Activated CD4-positive, CD25-positive, alpha-beta regulatory T cell treated with anti-CD3 and anti-CD28 coated beads, Interleukin-2, amount 50 U/mL, for 16 hours (primary cell): ENCODE data around the gene LRP2BP.

Source experiments
- DNase-seq: peaks from one replicate; pipeline ENCODE4 v3.0.0-alpha.2; 2020; ENCODE audit warnings: low read depth, low spot score

Gene LRP2BP

DNA sequence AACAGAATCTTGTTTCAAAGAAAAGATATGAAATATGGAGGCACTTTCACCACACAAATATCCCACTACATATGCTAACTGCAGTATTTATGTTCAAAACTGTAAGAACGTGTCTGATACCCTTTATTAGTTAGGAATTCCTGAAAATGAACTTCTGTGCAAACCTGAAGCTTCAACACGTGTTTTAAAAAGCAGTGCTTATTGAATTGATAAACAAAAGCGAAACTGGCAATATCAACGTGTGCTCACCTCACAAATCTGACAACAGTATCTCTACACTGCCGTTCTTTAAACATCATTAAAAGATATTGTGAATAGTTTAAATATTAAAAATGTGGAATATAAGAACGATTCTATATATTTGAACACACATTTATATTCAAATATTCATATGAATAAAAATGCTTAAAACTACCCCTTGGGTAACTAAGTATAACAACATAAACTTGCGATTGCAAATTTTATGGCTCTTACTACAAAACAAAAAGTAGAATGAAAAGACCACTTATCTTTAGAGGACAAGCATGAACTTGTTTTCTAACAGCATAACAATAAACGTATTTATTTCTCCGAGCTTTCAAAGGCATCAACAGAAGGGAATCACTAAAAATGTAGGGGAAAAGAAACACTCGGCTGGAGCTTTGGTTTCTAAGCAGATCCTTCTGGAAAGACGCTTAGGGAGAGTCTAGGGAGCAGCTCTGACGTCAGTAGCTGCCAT is at the start of gene LRP2BP:
Gene LRP2BP (minus strand): TSS at position 687 of the 718 bp plus-strand sequence. CDS start 17,738 bp downstream, outside the sequence.
- DNase-seq: no peak

DNA sequence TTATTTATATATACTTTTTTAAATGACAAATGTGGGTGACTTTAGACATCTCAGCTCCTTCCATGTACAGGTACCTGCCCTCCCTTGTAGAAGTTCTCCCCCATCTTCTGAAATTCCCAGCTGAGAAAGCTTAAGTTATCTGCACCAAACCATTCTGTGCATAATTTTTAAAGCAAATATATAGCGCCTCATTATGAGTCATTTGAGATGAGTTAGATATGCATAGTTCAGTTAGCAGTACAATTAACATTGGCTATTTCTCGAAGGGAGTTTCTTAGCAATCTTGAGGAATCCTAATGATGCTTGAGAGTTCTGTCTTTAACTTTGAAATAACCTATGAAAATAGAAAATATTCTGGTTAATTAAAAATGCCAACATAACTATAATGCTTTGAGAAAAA is 49.5 kb upstream of the LRP2BP start:
- DNase-seq: no peak

DNA sequence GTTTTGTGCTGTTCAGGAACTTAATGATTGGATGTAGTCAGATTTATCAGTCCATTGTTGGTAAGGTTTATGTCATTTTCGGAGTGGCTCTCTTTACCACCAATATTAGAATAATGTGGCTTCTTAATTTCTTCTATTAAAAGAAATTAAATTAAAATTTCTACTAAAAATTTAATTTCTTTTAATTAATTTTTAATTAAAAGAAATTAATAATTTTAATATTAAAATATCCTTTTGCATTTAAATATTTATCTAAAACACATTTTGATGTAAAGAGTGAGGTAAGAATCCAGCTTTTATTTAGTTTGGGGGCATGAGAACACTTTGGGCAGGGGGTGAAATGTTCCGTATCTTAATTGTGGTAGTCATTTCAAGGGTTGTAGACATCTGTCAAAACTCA is 45.8 kb upstream of the LRP2BP start:
- no peak for DNase-seq

DNA sequence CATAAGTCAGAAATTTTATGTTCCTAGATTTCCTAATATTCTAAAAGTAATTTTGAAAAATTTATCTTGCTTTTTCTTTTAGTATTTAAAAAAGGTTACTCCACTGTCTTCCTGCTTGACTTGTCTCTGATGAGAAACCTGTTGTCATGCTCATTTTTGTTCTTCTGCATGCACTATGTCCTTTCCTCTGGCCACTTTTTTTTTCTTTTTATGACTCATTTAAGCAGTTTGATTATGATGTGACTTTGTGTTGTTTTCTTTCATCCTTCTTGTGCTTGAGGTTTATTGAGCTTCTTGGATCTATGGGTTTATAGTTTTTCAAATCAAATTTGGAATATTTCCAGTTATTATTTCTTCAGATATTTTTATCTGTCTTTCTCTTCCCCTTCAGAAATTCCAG is 42.1 kb upstream of the LRP2BP start:
- no peak for DNase-seq

DNA sequence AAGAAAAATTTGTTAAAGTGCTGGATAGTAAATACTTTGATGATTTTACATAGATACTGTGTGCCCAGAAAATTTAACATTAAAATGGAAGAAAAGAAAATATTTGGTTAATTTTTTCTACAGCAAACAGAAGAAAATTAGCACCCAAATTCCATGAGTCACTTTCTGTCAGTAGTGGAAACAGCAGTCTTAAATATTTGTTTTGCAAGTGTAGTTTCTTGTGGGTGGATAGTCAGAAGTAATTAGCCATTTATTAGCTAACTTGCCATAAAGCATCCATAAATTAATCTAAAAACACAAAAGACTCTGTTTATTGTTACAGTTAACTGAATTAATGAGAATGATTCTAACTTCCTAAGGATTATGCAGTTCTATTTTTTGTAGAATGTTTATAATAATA is 39.7 kb upstream of the LRP2BP start:
- no peak for DNase-seq

DNA sequence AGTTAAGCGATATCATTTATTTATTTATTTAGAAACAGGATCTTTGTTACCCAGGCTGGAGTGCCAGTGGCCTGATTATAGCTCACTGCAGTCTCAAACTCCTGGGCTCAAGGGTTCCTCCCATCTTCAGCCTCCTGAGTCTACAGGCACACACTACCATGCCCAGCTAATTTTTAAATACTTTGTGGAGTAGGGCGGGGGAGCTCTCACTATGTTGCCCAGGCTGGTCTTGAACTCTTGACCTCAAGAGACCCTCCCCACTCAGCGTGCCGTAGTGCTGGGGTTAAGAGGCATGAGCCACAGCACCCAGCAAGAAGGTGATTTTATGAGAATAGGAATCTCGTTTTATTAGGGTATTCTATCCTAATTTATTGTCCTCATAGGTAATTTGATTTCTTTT is 33.9 kb upstream of the LRP2BP start:
- no peak for DNase-seq

DNA sequence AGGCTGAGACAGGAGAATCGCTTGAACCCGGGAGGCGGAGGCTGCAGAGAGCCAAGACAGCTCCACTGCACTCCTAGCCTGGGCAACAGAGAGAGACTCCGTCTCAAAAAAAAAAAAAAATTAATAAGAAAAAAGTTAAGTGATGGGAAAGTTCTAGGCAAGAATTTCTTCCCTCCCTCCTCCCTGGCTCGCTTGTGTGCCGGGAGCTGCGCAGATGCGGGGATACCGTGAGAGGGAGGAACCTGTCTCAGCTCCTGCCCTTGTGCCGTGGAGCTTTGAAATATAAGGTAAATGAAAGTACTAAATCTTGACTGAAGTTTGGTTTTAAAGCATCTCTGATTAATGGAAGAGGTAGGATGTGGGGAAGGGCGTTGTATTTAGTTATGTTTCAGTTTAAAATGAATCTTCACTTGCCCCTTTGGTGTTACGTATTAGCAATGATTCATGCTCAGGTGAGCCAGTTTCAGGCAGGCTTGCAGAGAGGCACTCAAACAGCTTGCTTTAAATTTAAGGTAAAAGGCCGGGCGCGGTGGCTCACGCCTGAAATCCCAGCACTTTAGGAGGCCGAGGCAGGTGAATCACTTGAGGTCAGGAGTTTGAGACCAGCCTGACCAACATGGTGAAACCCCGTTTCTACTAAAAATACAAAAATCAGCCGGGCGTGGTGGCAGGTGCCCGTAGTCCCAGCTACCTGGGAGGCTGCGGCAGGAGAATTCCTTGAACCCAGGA is 31.4 kb upstream of the LRP2BP start:
- DNase-seq: no peak

DNA sequence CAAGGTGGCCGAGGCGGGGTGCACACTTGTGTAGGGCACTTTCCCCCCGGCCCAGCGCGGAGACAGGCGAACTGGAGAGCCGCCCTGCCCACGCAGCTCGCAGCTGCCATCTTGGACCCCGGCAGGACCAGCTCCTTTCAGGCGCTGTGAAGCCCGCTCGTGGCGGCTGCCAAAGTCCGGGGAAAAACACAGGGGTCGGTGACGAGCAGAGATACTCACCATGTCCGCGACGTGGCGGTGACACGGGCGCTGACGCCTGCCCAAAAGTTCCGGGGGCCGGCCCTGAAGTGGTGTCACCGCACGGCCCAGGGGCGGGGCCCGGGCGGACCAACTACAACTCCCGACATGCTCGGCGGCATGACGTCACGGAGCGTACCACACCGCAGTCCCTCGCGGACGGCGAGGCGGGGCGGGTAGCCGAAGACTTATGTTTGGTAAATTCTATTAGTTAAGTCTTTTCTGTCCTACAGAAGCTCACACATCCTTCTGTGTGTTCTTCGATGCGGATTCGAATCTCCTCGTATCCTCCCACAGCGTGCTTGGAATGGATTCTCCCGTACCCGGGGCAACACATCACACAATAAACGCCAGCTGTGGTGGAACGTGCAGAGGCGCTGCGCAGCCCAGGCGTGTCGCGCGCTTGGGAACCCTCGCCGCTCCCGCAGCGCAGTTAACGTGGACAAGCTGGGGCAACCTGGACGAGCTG is 30.1 kb upstream of the LRP2BP start, which contains the start of gene UFSP2:
Gene UFSP2 (minus strand): TSS at position 318 of the 706 bp plus-strand sequence. CDS start 96 bp downstream, at position 222.
- peak; percentile 74 for DNase-seq

DNA sequence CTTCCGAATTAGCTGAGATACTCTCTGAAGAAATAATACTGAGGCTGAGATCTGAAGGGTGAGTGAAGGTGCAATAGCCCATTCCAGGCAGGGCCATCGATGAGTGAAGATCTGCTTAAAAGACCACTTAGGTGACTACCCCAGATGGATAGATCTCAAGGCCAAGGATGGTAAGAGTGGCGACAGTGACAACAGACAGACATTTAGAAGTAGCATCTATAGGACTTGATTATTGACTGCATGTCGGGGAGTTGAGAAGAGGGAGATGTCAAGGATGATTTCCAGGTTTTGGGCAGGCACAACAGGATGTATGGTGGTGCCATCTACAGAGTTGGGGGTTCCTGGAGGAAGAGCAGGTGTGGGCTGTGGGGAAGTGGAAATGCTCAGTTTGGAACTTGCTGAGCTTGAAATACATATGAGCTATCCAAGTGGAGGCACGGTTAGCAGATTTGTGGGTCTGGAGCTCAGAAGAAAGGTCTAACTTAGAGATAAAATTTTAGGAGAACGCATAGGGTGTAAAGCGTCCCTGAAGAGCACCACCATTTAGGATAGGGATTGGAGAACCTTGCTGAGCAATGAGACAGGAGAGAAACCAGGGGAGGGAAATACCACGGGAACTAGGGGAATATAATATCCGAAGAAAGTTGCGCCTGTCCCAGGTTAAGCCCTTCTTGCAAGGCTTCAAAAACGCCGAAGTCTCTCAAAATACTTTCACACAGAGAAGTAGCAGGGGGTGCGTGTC is 29.4 kb upstream of the LRP2BP start:
- DNase-seq: no peak

DNA sequence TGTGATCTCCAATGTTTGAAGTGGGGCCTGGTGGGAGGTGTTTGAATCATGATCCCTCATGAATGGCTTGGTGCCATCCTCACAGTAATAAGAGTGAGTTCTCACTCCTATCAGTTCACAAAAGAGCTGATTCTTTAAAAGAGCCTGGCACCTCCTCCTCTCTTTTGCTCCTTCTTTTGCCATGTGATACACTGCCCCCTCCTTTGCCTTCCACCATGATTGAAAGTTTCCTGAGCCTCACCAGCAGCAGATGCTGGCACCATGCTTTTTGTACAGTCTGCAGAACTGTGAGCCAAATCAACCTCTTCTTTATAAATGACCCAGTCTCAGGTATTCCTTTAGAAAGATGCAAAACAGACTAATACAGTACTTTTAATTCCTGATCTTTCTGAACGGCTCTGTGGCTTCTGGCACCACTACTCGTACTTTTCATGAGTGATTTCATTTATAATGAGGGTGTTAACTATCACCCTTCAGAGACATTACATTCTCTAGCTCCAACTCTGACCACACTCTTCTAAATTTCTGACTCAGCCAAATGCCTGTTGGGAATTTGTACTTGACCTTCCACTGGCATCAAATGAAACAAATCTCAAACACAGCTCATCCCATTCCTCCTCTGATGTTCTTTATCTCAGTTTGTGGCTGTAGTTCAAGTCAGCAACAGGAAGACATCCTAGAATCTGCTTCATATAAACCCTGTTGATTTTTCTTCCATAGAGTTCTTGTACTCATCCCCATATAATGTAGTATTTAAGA is 25.8 kb upstream of the LRP2BP start:
- no peak for DNase-seq

DNA sequence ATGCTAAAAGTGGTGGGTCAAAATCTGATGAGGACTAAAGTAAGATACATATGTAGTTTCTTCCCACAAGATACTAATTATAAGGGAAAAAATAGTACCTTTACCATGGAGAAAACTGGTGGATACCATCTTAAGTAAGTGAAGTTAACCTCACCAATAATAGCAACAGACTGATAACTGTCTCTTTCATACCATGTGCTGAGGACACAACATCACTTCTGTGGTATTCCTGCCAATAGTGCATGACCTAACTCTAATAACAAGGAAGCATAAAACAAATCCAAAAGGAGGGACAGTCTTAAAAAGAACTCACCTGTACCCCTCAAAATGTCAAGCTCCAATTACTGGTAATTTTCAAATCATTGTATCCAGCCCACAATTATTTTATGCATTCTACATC is 21.2 kb upstream of the LRP2BP start:
- no peak for DNase-seq

DNA sequence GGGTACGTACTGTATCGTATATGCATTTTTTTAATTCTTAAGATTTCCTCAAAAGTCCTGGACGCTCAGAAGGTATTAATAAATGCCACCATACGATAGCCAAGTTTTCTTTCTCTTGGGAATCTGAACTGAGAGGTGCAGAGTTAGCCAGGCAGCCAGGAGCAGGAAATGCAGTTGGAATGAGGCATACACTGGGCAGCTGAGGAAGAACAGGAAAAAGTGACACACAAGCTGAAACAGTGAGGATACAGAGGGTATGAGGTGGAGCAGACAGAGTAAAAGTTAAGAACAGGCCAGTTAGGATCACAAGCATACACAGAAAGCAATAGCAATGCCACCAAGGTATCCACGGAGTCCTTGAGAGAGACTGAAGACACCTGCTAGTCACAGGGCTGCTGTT is 16.7 kb upstream of the LRP2BP start:
- DNase-seq: no peak

DNA sequence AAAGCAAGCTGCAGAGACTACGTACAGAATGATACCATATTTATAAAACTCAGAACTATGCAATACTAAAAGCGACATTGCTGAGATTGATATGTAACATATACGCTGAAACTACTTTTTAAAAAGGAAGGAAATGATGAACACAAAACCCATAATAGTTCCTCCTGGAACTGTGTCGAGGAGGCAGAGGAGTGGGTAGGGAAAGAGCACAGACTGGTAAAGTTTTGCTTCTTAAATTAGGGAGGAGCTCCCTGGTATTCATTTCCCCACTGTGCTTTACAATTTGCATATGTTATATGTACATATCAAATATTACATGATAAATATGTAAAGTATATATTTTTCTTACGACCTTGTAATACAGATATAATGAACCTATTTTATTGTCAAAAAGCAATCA is 16.1 kb upstream of the LRP2BP start:
- DNase-seq: no peak

DNA sequence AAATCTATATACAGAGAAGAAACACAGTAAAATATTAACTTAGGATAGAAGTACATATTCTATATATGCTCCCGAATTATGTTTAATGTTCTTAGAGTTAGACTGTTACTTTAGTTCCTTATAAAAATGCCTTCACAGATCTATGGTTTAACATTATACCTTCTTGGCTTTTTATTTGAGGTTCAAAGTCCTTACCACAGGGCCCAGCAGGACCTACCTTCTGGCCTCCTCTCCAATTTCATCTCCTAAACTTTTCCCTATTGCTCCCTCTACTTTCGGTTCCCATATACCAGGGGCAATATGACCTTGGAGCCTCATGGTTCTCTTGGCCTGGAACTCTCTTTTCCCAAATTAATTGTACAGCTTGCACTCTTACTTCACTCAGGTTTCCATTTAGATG is 12.7 kb upstream of the LRP2BP start:
- DNase-seq: no peak

DNA sequence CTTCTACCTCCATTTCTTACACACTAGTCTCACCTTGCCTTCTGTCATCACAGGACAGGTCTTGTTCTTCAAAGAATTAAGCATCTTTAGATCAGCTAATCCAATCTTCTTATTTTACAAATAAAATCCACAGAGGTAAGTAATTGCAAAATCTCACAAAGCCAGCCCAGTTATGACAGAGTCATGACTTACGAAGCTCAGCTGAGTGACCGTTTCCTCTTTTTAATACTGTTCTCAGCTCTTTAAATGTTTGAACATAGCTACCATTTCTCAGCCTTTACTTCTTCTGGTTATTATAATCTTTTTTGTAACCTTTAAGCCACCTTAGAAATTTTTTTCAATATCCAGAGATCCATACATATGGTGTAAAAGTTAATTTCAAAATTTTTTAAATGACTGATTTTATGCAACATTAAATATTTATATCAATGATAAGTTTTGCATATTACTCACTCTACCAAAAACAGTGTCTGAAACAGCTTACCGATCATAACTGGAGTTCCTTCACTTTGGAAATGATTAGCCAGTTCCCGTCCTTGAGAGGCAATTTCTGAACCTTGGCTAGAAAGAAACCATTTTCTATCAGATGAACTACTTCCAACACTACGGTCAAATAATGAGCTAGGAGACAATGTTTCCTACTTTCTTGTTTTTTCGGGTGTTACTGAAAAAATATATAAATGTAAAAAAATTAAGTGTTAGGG is 9.7 kb upstream of the LRP2BP start:
- DNase-seq: no peak

DNA sequence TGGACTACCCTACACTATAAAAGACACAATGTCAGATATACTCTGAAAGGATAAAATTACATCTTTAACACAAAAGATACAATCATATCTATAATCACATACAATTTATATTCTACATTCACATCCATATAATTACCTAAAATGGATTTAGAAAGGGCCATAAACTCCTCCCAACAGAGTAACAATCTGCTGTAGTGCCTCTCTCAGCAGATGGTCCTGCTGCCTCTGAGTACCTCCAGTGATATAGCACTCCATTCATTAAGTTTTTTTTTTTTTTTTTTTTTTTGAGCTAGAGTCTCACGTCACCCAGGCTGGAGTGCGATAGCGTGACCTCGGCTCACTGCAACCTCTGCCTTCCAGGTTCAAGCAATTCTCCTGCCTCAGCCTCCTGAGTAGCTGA is 8.3 kb upstream of the LRP2BP start:
- DNase-seq: no peak

DNA sequence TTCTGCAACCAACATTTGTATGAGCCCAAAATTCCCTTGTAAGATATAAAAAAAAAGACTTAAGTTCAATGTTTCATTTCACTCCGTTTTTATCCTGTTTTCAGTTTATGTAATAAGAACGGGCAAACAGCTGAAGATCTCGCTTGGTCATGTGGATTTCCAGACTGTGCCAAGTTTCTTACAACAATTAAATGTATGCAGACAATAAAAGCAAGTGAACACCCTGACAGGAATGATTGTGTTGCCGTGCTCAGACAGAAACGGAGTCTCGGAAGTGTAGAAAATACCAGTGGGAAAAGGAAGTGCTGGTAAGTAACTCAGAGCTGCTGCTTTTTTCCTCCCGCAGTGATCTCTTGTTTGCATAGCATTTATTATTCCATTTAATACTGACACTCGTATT is 3.7 kb upstream of the LRP2BP start:
- DNase-seq: no peak

DNA sequence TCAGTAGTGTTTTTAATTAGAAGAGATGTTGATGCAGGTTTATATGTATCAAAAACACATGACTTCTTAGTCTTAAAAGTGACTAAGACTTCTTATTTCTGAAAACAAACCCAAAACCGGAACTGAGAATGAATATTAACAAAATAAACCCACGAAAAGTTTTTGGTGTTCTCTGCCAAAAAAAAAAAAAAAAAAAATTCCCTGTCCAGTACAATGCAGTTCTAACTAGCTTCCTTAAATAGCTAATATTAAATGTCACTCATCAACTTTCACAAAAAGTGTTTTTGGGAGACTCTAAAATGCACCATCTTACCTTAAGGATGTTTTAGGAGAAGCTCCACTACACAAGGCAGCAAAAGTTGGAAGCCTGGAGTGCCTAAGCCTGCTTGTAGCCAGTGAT is 2.9 kb upstream of the LRP2BP start:
- no peak for DNase-seq

DNA sequence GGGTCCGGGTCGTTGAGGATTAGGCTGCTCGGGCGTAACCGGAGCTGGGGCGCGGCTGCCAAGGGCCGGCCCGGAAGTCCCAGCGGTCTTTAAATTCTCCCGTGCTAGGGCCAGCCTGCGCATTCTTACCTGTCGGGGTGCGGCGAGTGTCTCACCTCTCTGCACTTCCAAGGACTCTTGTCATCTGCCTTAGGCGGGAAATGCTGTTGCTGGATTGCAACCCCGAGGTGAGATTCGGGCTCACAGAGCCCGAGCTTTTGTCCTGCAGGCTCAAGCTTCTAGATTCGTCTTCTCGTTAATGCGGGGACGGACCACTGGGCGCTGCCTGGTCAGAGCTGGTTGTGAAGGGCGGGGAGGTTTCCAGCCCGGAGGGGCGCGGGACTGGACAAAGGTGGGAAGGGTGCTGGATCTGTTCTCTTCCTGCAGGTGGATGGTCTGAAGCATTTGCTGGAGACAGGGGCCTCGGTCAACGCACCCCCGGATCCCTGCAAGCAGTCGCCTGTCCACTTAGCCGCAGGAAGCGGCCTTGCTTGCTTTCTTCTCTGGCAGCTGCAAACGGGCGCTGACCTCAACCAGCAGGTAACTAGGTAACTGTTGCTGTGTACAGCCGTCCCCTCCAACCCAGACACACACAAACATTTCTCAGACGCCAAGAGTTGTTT is 1.1 kb upstream of the LRP2BP start, which contains the start of gene ANKRD37:
Gene ANKRD37 (plus strand): TSS at position 118 of the 662 bp plus-strand sequence. CDS start 83 bp downstream, at position 201.
- DNase-seq: no peak
